HepG2 (cell line): Measurements from ENCODE around the gene ATAD2B. TPM values are rescaled to one million over a fixed set of nuclear protein-coding genes. Genes with fewer than 3 reads are reported as not detected.

Source experiments
- BRF2 ChIP-seq: sonication (generic); formaldehyde crosslinking; IDR thresholded peaks from 2 replicates; pipeline ENCODE4 v1.8.1; 2022; ENCODE audit warnings: mild to moderate bottlenecking, missing genetic modification reagents
- CREM ChIP-seq, 2 experiments: sonication (generic) in 1 of 2; formaldehyde crosslinking in 1 of 2; IDR thresholded peaks; 2 replicates each; pipeline versions ENCODE4 v1.4.0 to v1.6.1; 2016 to 2020; ENCODE audit warnings: antibody characterized with exemption in 1 of 2, mild to moderate bottlenecking in 1 of 2, missing genetic modification reagents in 1 of 2
- GZF1 ChIP-seq: sonication (generic); formaldehyde crosslinking; IDR thresholded peaks from 2 replicates; pipeline ENCODE4 v1.5.1; 2020; ENCODE audit warnings: mild to moderate bottlenecking, missing genetic modification reagents
- HBP1 ChIP-seq: IDR thresholded peaks from 2 replicates; pipeline ENCODE4 v1.6.1; 2016; ENCODE audit warnings: low read depth, control low read depth
- HNRNPUL1 ChIP-seq: fragments of 200-400 bp; formaldehyde crosslinking; IDR thresholded peaks from 2 replicates; pipeline ENCODE4 v1.6.1; 2017; ENCODE audit warnings: low read depth, mild to moderate bottlenecking, low read length, moderate library complexity
- KAT7 ChIP-seq: IDR thresholded peaks from 2 replicates; pipeline ENCODE4 v1.6.1; 2018; ENCODE audit warnings: borderline replicate concordance, missing compliant biosample characterization
- KDM1A ChIP-seq: IDR thresholded peaks from 2 replicates; pipeline ENCODE4 v1.6.1; 2016; ENCODE audit warnings: missing compliant biosample characterization
- KLF9 ChIP-seq: IDR thresholded peaks from 2 replicates; pipeline ENCODE4 v1.6.1; 2016; ENCODE audit warnings: low read depth
- MAFK ChIP-seq, 2 experiments: IDR thresholded peaks in 1 of 2; conservative IDR thresholded peaks in 1 of 2; 2 replicates each; pipeline ENCODE4 v1.6.1; 2011; ENCODE audit warnings: improper control_type of control experiment in 2 of 2, low read length in 2 of 2
- MED13 ChIP-seq: sonication (generic); formaldehyde crosslinking; IDR thresholded peaks from 2 replicates; pipeline ENCODE4 v1.5.0; 2020; ENCODE audit warnings: missing genetic modification reagents
- MXI1 ChIP-seq: IDR thresholded peaks from 3 replicates; pipeline ENCODE4 v1.6.1; 2012; ENCODE audit warnings: low read depth, low read length, inconsistent platforms, borderline replicate concordance
- PAWR ChIP-seq: sonication (generic); formaldehyde crosslinking; IDR thresholded peaks from 2 replicates; pipeline ENCODE4 v1.4.0; 2020; ENCODE audit warnings: missing genetic modification reagents, mild to moderate bottlenecking, borderline replicate concordance
- PHF20 ChIP-seq: sonication (generic); formaldehyde crosslinking; IDR thresholded peaks from 2 replicates; pipeline ENCODE4 v1.5.0; 2020; ENCODE audit warnings: mild to moderate bottlenecking, missing genetic modification reagents
- SNAI1 ChIP-seq: sonication (generic); formaldehyde crosslinking; IDR thresholded peaks from 2 replicates; pipeline ENCODE4 v1.5.0; 2020; ENCODE audit warnings: mild to moderate bottlenecking, missing genetic modification reagents, borderline replicate concordance
- TOE1 ChIP-seq: sonication (generic); formaldehyde crosslinking; IDR thresholded peaks from 2 replicates; pipeline ENCODE4 v1.4.0; 2020; ENCODE audit warnings: mild to moderate bottlenecking, missing genetic modification reagents
- ZBTB26 ChIP-seq: IDR thresholded peaks from 2 replicates; pipeline ENCODE4 v1.6.1; 2016; ENCODE audit warnings: missing compliant biosample characterization, missing genetic modification reagents, borderline replicate concordance
- ZEB1 ChIP-seq: IDR thresholded peaks from 2 replicates; pipeline ENCODE4 v1.6.1; 2012; ENCODE audit warnings: mild to moderate bottlenecking, low read depth, inconsistent platforms; ENCODE audit not compliant: insufficient replicate concordance
- ZFY ChIP-seq: sonication (generic); formaldehyde crosslinking; IDR thresholded peaks from 2 replicates; pipeline ENCODE4 v1.4.0; 2020; ENCODE audit warnings: missing genetic modification reagents
- ZNF101 ChIP-seq: sonication (generic); formaldehyde crosslinking; IDR thresholded peaks from 2 replicates; pipeline ENCODE4 v1.4.0; 2020; ENCODE audit warnings: mild to moderate bottlenecking, low read depth, missing genetic modification reagents, borderline replicate concordance
- ZNF362 ChIP-seq: sonication (generic); formaldehyde crosslinking; IDR thresholded peaks from 2 replicates; pipeline ENCODE4 v1.4.0; 2020; ENCODE audit warnings: missing genetic modification reagents, mild to moderate bottlenecking, borderline replicate concordance
- ZNF567 ChIP-seq: sonication (generic); formaldehyde crosslinking; IDR thresholded peaks from 2 replicates; pipeline ENCODE4 v1.8.1; 2023; ENCODE audit warnings: mild to moderate bottlenecking, missing genetic modification reagents, borderline replicate concordance
- ZNF639 ChIP-seq: conservative IDR thresholded peaks from 2 replicates; pipeline ENCODE4 v1.6.1; 2018; ENCODE audit warnings: missing genetic modification reagents
- ZNF776 ChIP-seq: sonication (generic); formaldehyde crosslinking; IDR thresholded peaks from 2 replicates; pipeline ENCODE4 v1.4.0; 2020; ENCODE audit warnings: mild to moderate bottlenecking, missing genetic modification reagents
- ZSCAN30 ChIP-seq: sonication (generic); formaldehyde crosslinking; IDR thresholded peaks from 2 replicates; pipeline ENCODE4 v1.5.0; 2020; ENCODE audit warnings: mild to moderate bottlenecking, missing genetic modification reagents
- polyA plus RNA-seq, 8 experiments: library from polyadenylated mRNA; depleted of rRNA in 3 of 8; stranded (reverse) in 7 of 8; unstranded in 1 of 8; fragments of >200 nt; fragmentation: Illumina TruSeq in 4 of 8; extraction: Trizol in 4 of 8; gene quantifications; 2 replicates each; pipeline versions ENCODE4 v1.2.1 to v1.2.3, GENCODE V29; 2011 to 2016; ENCODE audit warnings: low read depth in 4 of 8, missing spikeins in 1 of 8, mixed read lengths in 1 of 8; ENCODE audit not compliant: insufficient read depth in 1 of 8
- total RNA-seq, 5 experiments: library from RNA; depleted of rRNA; stranded (reverse); fragments of >200 nt; fragmentation: Illumina TruSeq; extraction: Trizol; gene quantifications; 2 replicates each; pipeline ENCODE4 v1.2.3, GENCODE V29; 2016; ENCODE audit warnings: low read depth in 1 of 5

Gene ATAD2B
- total and polyA plus RNA-seq, 2 of the 13 experiments (the other 11 are each of a cell fraction or from before 2014, with no cell fraction given), result 5.3 to 22.2 TPM

GRCh38 chr2:23925702-23926289 lies 1.1 kb downstream of the ATAD2B start (continued):
- TF ChIP-seq ZNF639 (CRISPR knock-in tag), result no peak
- TF ChIP-seq SNAI1 (CRISPR knock-in tag), result no peak
- no peak for TF ChIP-seq KLF9 (CRISPR knock-in tag)
- no peak for TF ChIP-seq MAFK (conservative IDR thresholded peaks at IDR 0.05 in 1 of 2, IDR thresholded peaks at IDR 0.05 in 1 of 2; ENCODE audit: low read length in 2 of 2)
- 0 out of 2 replicates have a peak, but pooled peaks have one; percentile 15 for TF ChIP-seq ZNF362 (CRISPR knock-in tag)
- TF ChIP-seq KAT7 (CRISPR knock-in tag), result no peak
- no peak for TF ChIP-seq KDM1A (CRISPR knock-in tag)
- TF ChIP-seq TOE1 (CRISPR knock-in tag), result no peak
- no peak for TF ChIP-seq BRF2
- TF ChIP-seq PAWR, result 0 out of 2 replicates have a peak, but pooled peaks have one; percentile 87
- peak; percentile 74; the same call in 1 of the 2 replicates for TF ChIP-seq ZNF101 (CRISPR knock-in tag)
- TF ChIP-seq GZF1 (CRISPR knock-in tag), result no peak
- TF ChIP-seq PHF20, result no peak; the same call in 1 of the 2 replicates
- TF ChIP-seq HBP1 (CRISPR knock-in tag), result no peak
- no peak for TF ChIP-seq MED13 (CRISPR knock-in tag)
- TF ChIP-seq ZBTB26 (CRISPR knock-in tag), result no peak
- TF ChIP-seq CREM (IDR thresholded peaks at IDR 0.05), result no peak
- no peak for TF ChIP-seq CREM (CRISPR knock-in tag; IDR thresholded peaks at IDR 0.05)
- no peak for TF ChIP-seq ZFY
- TF ChIP-seq ZSCAN30, result no peak
- no peak for TF ChIP-seq ZNF776 (CRISPR knock-in tag)
- TF ChIP-seq ZNF567 (CRISPR knock-in tag), result no peak
- no peak for TF ChIP-seq HNRNPUL1
- TF ChIP-seq MXI1, result 0 out of 3 replicates have a peak, but pooled peaks have one; percentile 1
- TF ChIP-seq ZEB1, result no peak
